ENCODE measurements around the gene GPLD1. TPM values are rescaled to one million over a fixed set of nuclear protein-coding genes. Genes with fewer than 3 reads are reported as not detected.

GPLD1 gene
- total RNA-seq, 1 donor from 2014 or later: 3.6 TPM

DNA sequence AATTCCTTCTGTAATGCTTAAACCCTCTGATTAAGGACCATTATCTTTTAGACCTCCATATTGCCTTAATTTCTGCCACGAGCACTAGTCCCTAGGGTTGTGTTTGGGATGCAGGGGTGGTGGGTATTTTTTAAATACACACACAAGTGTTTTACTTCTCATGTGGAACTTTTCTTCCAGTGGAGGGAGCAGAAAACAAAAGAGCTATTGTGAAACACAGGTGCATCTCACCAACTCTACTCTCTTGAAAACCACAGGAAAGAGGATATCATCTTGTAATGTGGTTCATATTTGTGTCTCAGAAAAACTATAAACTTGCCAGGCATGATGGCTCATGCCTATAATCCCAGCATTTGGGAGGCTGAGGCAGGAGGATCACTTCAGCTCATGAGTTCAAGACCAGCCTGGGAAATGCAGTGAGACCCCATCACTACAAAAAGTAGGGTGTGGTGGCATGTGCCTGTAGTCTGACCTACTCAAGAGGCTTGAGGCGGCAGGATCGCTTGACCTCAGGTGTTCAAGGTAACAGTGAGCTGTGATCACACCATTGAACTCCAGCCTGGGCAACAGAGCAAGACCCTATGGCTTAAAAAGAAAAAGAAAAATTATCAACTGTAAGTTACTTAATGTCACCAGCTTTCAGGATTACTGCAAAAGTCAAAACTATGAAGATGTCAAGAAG lies 49.4 kb downstream of the GPLD1 start:
- no peak for DNase-seq
- no peak for ATAC-seq
- Histone ChIP-seq H3K36me3 (no peaks in the 10 kb centered on the region), H3K4me1 (no peaks in the 10 kb centered on the region), H3K27me3 (ENCODE audit: low read depth) (no peaks in the 10 kb centered on the region), H3K9me3 (no peaks in the 10 kb centered on the region), H3K4me3 (no peak overlapping the region), H3K27ac (no peak overlapping the region)
- TF ChIP-seq, protein P1, sequence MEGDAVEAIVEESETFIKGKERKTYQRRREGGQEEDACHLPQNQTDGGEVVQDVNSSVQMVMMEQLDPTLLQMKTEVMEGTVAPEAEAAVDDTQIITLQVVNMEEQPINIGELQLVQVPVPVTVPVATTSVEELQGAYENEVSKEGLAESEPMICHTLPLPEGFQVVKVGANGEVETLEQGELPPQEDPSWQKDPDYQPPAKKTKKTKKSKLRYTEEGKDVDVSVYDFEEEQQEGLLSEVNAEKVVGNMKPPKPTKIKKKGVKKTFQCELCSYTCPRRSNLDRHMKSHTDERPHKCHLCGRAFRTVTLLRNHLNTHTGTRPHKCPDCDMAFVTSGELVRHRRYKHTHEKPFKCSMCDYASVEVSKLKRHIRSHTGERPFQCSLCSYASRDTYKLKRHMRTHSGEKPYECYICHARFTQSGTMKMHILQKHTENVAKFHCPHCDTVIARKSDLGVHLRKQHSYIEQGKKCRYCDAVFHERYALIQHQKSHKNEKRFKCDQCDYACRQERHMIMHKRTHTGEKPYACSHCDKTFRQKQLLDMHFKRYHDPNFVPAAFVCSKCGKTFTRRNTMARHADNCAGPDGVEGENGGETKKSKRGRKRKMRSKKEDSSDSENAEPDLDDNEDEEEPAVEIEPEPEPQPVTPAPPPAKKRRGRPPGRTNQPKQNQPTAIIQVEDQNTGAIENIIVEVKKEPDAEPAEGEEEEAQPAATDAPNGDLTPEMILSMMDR (IDR thresholded peaks at IDR 0.05): no peak
- intact Hi-C loops (cut with DNase I): no loop called here

DNA sequence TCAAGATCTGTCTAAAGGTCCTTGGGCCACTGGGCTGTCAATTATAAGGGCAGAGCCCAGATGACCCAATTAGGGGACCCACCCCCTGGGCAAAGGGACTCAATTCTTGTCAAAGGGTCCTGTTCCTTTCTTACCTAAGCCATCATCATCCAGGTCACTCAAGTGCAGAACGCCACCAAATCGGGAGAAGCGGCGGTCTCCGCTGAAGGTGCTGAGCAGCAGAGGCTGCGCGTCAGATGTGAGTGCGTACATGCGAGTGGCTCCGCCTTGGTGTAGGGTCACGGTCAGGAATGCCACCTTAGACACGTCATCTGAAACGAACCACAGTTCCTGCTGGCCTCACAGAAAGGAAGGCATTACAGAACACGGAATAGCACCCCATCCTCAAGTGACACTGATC lies 52.4 kb downstream of the GPLD1 start:
- H3K36me3 ChIP-seq: no peaks in the 10 kb centered on the region
- DNase-seq (no peak), ATAC-seq (no peak)
- H3K4me1 ChIP-seq: no peaks in the 10 kb centered on the region
- TF ChIP-seq, protein P1 (IDR thresholded peaks at IDR 0.05): no peak
- no peaks in the 10 kb centered on the region for H3K9me3 ChIP-seq
- intact Hi-C loops (cut with DNase I): no loop called here
- H3K4me3 ChIP-seq: no peak overlapping the region
- H3K27ac ChIP-seq: no peak overlapping the region
- H3K27me3 ChIP-seq (ENCODE audit: low read depth): no peaks in the 10 kb centered on the region

DNA sequence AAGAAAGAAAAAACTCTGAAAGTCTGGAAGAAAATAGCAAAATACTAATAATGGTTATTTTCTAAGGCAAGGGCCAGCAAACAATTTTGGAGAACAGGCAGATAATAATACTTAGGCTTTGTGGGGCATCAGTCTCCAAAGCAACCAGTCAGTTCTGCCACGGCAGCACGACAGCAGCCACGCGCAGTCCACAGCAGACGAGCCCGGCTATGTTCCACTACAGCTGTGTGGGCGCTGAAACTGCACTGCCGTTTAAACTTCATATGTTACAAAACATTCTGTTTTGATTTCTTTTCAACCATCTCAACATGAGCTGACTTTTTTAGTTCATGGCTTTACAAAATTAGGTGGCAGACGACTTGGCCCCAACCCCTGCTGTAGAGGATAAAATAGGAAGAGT lies 56.8 kb downstream of the GPLD1 start:
- Histone ChIP-seq H3K27ac (no peak overlapping the region), H3K27me3 (ENCODE audit: low read depth) (no peaks in the 10 kb centered on the region), H3K36me3 (no peaks in the 10 kb centered on the region), H3K4me3 (no peak overlapping the region), H3K9me3 (no peaks in the 10 kb centered on the region), H3K4me1 (no peaks in the 10 kb centered on the region)
- intact Hi-C loops (cut with DNase I): no loop called here
- TF ChIP-seq, protein P1 (IDR thresholded peaks at IDR 0.05): no peak
- DNase-seq: no peak
- no peak for ATAC-seq

DNA sequence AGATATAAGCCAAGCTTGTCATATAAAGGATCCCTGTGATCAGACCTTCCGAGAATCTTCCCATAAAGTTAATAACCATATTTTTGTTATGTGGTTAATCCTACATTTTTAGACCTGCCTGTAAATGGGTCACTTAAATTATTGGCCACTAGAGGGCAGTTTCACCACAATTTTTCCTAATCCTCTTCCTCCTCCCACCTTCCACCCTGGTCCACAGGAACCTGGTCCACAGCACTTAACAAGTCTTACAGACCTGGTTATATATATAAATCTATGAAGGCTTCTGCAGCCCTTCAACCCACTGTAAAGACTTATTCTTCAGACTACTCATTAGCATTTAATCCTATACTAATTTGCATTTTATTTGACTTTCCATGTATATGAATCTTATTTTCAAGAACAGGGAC lies 58.3 kb downstream of the GPLD1 start:
- DNase-seq: no peak
- TF ChIP-seq, protein P1 (IDR thresholded peaks at IDR 0.05): peak; percentile 63
- ATAC-seq: peak; percentile 75 to 81

DNA sequence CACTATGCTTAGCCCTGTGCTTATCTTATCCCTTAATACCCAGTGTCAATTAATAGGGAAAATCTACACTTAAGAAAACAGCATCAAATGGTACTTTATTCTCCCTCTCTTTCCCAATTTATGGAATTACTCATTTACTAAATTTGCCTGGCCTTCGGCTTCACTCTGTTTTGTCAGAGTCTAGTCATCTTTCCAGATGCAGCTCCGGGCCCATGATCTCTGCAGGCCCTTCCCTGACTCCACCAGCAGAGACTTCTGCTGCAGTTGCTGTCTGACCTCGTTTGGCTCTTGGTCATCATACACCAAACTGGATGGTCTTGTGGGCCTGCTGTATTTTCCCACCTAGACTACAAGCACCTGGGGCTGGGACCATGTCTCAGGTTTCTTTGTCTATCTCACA lies 59.3 kb downstream of the GPLD1 start:
- Histone ChIP-seq H3K4me1 (no peaks in the 10 kb centered on the region), H3K27me3 (ENCODE audit: low read depth) (no peaks in the 10 kb centered on the region)
- ATAC-seq: no peak

More for the DNA sequence above, 58.3 kb downstream of the GPLD1 start:
- no peak overlapping the region for H3K27ac ChIP-seq
- peaks cover 7% of the 10 kb centered on the region for H3K36me3 ChIP-seq
- H3K9me3 ChIP-seq: no peaks in the 10 kb centered on the region
- no peaks in the 10 kb centered on the region for H3K27me3 ChIP-seq (ENCODE audit: low read depth)
- H3K4me1 ChIP-seq: no peaks in the 10 kb centered on the region
- intact Hi-C loops (cut with DNase I): no loop called here
- H3K4me3 ChIP-seq: no peak overlapping the region

More for the DNA sequence above, 59.3 kb downstream of the GPLD1 start:
- no peaks in the 10 kb centered on the region for H3K9me3 ChIP-seq
- TF ChIP-seq, protein P1 (IDR thresholded peaks at IDR 0.05): no peak
- H3K4me3 ChIP-seq: no peak overlapping the region
- H3K36me3 ChIP-seq: peaks cover 17% of the 10 kb centered on the region
- intact Hi-C loops (cut with DNase I): no loop called here
- H3K27ac ChIP-seq: no peak overlapping the region
- no peak for DNase-seq

Measured in lower lobe of right lung (tissue), 2 donors.